ENCODE data around the gene ARRDC3. TPM values are rescaled to one million over a fixed set of nuclear protein-coding genes. Genes with fewer than 3 reads are reported as not detected.
A peak's percentile ranks its signal among the peaks of the same experiment; 100 is the strongest.

The ARRDC3 gene
- polyA plus RNA-seq, 1 donor from 2014 or later: 297 TPM

DNA sequence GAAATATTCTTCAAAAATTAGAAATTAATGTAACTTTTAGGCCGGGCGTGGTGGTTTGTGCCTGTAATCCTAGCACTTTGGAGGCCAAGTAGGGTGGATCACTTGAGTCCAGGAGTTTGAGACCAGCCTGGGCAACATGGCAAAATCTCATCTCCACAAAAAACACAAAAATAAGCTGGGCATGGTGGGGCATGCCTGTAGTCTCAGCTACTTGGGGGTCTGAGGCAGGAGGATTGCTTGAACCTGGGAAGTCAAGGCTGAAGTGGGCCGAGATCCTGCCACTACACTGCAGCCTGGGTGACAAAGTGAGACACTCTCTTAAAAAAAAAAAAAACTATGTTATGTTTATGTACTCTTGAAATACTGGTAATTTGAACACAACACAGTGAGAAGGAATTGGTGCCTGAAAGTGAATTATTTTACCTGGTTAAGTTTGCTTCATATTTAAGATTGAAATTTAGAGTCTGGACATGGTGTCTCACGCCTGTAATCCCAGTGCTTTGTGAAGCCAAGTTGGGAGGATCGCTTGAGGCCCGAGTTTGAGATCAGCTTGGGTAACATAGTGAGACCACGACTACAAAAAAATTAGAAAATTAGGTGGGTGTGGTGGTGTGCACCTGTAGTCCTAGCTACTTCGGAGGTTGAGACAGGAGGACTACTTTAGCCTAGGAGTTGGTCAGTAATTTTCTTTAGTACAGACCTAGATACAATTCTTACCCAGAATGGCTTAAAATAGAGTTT is 15.0 kb downstream of the ARRDC3 start:
- no peak overlapping the region for H3K27ac ChIP-seq (ENCODE audit: low read length)
- peaks cover 68% of the 10 kb centered on the region for H4K20me1 ChIP-seq (ENCODE audit: insufficient read depth)
- no peaks in the 10 kb centered on the region for H3K9me2 ChIP-seq (ENCODE audit: insufficient read depth, low read length)
- H3K27me3 ChIP-seq (ENCODE audit: insufficient read depth, low read depth, low read length): no peaks in the 10 kb centered on the region
- H3K36me3 ChIP-seq (ENCODE audit: insufficient read depth, low read length): peaks cover 47% of the 10 kb centered on the region
- peak overlapping the region; percentile 82 for H3K4me3 ChIP-seq (ENCODE audit: low read length)
- peaks cover 9% of the 10 kb centered on the region for H3F3A ChIP-seq (ENCODE audit: insufficient read depth, low read length, poor library complexity, severe bottlenecking)
- H3K9me3 ChIP-seq (ENCODE audit: low read length): no peaks in the 10 kb centered on the region
- H2AFZ ChIP-seq (ENCODE audit: low read depth, low read length): no peak overlapping the region
- peak overlapping the region; percentile 2 for H3K9ac ChIP-seq (ENCODE audit: low read length)
- H3K79me2 ChIP-seq (replicated peaks; ENCODE audit: insufficient read depth, low read length): peaks cover 88% of the 10 kb centered on the region
- no peak for TF ChIP-seq EP300 (conservative IDR thresholded peaks at IDR 0.05; ENCODE audit: poor library complexity, severe bottlenecking)
- TF ChIP-seq POLR2AphosphoS5 (IDR thresholded peaks at IDR 0.05): peak; percentile 42
- peak overlapping the region; percentile 96 for H3K4me2 ChIP-seq (ENCODE audit: low read length)

DNA sequence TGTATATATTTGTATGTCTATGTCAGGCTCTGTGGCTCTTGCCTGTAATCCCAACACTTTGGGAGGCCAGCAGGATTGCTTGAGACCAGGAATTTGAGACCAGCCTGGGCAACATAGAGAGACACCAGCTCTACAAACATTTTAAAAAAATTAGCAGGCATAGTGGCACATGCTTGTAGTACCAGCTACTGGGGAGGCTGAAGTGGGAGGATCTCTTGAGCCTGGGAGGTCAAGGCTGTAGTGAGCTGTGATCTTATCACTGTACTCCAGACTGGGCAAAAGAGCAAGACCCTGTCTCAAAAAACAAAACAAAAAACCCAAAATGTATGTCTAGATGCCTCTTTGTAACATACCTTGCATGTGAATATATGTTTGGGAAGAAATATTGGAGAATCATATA is 15.8 kb downstream of the ARRDC3 start:
- Histone ChIP-seq H2AFZ (ENCODE audit: low read depth, low read length) (no peak overlapping the region), H3K27me3 (ENCODE audit: insufficient read depth, low read depth, low read length) (no peaks in the 10 kb centered on the region), H3K36me3 (ENCODE audit: insufficient read depth, low read length) (peaks cover 40% of the 10 kb centered on the region), H3K27ac (ENCODE audit: low read length) (peak overlapping the region; percentile 14), H3K9ac (ENCODE audit: low read length) (peak overlapping the region; percentile 3), H3K9me3 (ENCODE audit: low read length) (no peaks in the 10 kb centered on the region), H3K4me3 (ENCODE audit: low read length) (peak overlapping the region; percentile 82), H3K9me2 (ENCODE audit: insufficient read depth, low read length) (no peaks in the 10 kb centered on the region), H4K20me1 (ENCODE audit: insufficient read depth) (peaks cover 61% of the 10 kb centered on the region), H3F3A (ENCODE audit: insufficient read depth, low read length, poor library complexity, severe bottlenecking) (peaks cover 9% of the 10 kb centered on the region), H3K4me2 (ENCODE audit: low read length) (peak overlapping the region; percentile 96), H3K79me2 (replicated peaks; ENCODE audit: insufficient read depth, low read length) (peaks cover 81% of the 10 kb centered on the region)
- TF ChIP-seq RAD21 (conservative IDR thresholded peaks at IDR 0.05): no peak
- TF ChIP-seq, protein P1, sequence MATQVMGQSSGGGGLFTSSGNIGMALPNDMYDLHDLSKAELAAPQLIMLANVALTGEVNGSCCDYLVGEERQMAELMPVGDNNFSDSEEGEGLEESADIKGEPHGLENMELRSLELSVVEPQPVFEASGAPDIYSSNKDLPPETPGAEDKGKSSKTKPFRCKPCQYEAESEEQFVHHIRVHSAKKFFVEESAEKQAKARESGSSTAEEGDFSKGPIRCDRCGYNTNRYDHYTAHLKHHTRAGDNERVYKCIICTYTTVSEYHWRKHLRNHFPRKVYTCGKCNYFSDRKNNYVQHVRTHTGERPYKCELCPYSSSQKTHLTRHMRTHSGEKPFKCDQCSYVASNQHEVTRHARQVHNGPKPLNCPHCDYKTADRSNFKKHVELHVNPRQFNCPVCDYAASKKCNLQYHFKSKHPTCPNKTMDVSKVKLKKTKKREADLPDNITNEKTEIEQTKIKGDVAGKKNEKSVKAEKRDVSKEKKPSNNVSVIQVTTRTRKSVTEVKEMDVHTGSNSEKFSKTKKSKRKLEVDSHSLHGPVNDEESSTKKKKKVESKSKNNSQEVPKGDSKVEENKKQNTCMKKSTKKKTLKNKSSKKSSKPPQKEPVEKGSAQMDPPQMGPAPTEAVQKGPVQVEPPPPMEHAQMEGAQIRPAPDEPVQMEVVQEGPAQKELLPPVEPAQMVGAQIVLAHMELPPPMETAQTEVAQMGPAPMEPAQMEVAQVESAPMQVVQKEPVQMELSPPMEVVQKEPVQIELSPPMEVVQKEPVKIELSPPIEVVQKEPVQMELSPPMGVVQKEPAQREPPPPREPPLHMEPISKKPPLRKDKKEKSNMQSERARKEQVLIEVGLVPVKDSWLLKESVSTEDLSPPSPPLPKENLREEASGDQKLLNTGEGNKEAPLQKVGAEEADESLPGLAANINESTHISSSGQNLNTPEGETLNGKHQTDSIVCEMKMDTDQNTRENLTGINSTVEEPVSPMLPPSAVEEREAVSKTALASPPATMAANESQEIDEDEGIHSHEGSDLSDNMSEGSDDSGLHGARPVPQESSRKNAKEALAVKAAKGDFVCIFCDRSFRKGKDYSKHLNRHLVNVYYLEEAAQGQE (IDR thresholded peaks at IDR 0.05; ENCODE audit: borderline replicate concordance): no peak
- TF ChIP-seq EP300 (conservative IDR thresholded peaks at IDR 0.05; ENCODE audit: poor library complexity, severe bottlenecking): no peak
- TF ChIP-seq MXI1 (conservative IDR thresholded peaks at IDR 0.05; ENCODE audit: poor library complexity, severe bottlenecking): no peak
- TF ChIP-seq SMC3 (conservative IDR thresholded peaks at IDR 0.05; ENCODE audit: poor library complexity): no peak
- no peak for TF ChIP-seq EZH2 (IDR thresholded peaks at IDR 0.05; ENCODE audit: borderline replicate concordance, insufficient read depth, low read length, poor library complexity, severe bottlenecking)
- TF ChIP-seq TAF1 (IDR thresholded peaks at IDR 0.05; ENCODE audit: low read depth): no peak
- TF ChIP-seq CTCF (IDR thresholded peaks at IDR 0.05; ENCODE audit: poor library complexity, severe bottlenecking): no peak
- TF ChIP-seq POLR2AphosphoS5 (IDR thresholded peaks at IDR 0.05): no peak

All from neural cell (in vitro differentiated cells).